ENCODE results near the gene IDH3A.
A peak's percentile ranks its signal among the peaks of the same experiment; 100 is the strongest.

The IDH3A gene

GRCh38 chr15:78110916-78111475, 38.2 kb upstream of the IDH3A start:
- TF ChIP-seq, protein P1, sequence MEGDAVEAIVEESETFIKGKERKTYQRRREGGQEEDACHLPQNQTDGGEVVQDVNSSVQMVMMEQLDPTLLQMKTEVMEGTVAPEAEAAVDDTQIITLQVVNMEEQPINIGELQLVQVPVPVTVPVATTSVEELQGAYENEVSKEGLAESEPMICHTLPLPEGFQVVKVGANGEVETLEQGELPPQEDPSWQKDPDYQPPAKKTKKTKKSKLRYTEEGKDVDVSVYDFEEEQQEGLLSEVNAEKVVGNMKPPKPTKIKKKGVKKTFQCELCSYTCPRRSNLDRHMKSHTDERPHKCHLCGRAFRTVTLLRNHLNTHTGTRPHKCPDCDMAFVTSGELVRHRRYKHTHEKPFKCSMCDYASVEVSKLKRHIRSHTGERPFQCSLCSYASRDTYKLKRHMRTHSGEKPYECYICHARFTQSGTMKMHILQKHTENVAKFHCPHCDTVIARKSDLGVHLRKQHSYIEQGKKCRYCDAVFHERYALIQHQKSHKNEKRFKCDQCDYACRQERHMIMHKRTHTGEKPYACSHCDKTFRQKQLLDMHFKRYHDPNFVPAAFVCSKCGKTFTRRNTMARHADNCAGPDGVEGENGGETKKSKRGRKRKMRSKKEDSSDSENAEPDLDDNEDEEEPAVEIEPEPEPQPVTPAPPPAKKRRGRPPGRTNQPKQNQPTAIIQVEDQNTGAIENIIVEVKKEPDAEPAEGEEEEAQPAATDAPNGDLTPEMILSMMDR (conservative IDR thresholded peaks at IDR 0.05) = no peak
- no peak for TF ChIP-seq ZFX (IDR thresholded peaks at IDR 0.05)
- H3K27ac ChIP-seq = no peak overlapping the region

DNA sequence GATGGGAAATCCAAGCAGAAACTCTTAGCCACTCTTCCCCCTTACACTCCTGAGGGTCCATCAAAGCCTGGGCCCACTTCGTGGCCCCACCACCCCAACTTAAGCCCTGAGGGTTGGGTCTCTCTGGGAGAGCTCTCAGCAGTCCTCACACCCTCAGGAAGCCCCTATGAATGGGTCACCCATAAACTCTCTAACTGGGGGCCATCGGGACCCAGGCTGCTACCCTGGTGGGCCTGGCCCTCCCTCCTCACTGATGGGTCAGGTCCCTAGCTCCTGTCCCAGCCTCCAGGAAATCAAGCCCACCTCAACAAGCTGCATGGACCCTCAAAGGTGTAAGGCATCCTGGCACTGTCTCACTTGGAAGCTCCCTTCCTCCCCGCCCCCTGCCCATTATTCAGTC, 37.4 kb upstream of the IDH3A start:
- H3K27ac ChIP-seq = no peak overlapping the region
- no peak for TF ChIP-seq ZFX (IDR thresholded peaks at IDR 0.05)
- TF ChIP-seq, protein P1 (conservative IDR thresholded peaks at IDR 0.05) = no peak

GRCh38 chr15:78112551-78112950, 36.6 kb upstream of the IDH3A start:
- TF ChIP-seq ZFX (IDR thresholded peaks at IDR 0.05) = no peak
- TF ChIP-seq, protein P1 (conservative IDR thresholded peaks at IDR 0.05) = no peak
- no peak overlapping the region for H3K27ac ChIP-seq

- H3K27ac ChIP-seq = no peak overlapping the region
- TF ChIP-seq, protein P1 (conservative IDR thresholded peaks at IDR 0.05) = no peak
- no peak for TF ChIP-seq ZFX (IDR thresholded peaks at IDR 0.05)
These were observed 28.6 kb upstream of the IDH3A start for GRCh38 chr15:78120523-78120922.

- TF ChIP-seq ZFX (IDR thresholded peaks at IDR 0.05) = no peak
- TF ChIP-seq, protein P1 (conservative IDR thresholded peaks at IDR 0.05) = no peak
- H3K27ac ChIP-seq = no peak overlapping the region
These were observed 23.9 kb upstream of the IDH3A start for GRCh38 chr15:78125267-78125666.

DNA sequence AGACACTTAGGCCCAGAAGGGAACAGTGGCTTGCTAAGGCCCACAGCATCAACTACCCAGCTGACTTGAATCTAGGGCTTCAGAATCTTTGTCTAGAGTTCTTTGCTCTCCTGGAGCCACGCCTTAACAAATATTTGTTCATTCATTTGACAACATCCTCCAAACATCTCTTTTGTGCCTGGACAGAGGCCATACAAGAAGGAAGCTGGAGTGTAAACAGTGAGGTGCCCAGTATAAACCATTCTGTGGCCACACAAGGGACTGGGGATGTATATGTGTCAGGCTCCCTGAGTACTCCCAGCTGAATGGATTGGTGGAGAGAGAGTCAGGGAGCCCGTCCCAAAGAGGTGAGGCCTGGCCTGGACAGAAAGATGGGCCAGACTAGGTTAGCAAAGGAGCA, 21.3 kb upstream of the IDH3A start:
- TF ChIP-seq, protein P1 (conservative IDR thresholded peaks at IDR 0.05) = no peak
- TF ChIP-seq ZFX (IDR thresholded peaks at IDR 0.05) = no peak
- peak overlapping the region; percentile 71 for H3K27ac ChIP-seq

- TF ChIP-seq ZFX (IDR thresholded peaks at IDR 0.05) = no peak
- TF ChIP-seq, protein P1 (conservative IDR thresholded peaks at IDR 0.05) = no peak
- peak overlapping the region; percentile 71 for H3K27ac ChIP-seq
These were observed 19.9 kb upstream of the IDH3A start for GRCh38 chr15:78129077-78129750.
